HG03159 (cell line): Measurements from ENCODE around the gene AGL.
"Not testable (repeated sequence)": the region's sequence is repeated elsewhere in the genome, so short reads cannot be mapped to it uniquely, and the experiment has no call there.

ENCODE experiments used
- ATAC-seq: cut with Tn5 transposase; IDR thresholded peaks from one replicate; pipeline ENCODE4 v1.9.1; 2021; ENCODE audit warnings: mild to moderate bottlenecking, moderate library complexity; ENCODE audit not compliant: unreplicated experiment

Gene AGL

DNA sequence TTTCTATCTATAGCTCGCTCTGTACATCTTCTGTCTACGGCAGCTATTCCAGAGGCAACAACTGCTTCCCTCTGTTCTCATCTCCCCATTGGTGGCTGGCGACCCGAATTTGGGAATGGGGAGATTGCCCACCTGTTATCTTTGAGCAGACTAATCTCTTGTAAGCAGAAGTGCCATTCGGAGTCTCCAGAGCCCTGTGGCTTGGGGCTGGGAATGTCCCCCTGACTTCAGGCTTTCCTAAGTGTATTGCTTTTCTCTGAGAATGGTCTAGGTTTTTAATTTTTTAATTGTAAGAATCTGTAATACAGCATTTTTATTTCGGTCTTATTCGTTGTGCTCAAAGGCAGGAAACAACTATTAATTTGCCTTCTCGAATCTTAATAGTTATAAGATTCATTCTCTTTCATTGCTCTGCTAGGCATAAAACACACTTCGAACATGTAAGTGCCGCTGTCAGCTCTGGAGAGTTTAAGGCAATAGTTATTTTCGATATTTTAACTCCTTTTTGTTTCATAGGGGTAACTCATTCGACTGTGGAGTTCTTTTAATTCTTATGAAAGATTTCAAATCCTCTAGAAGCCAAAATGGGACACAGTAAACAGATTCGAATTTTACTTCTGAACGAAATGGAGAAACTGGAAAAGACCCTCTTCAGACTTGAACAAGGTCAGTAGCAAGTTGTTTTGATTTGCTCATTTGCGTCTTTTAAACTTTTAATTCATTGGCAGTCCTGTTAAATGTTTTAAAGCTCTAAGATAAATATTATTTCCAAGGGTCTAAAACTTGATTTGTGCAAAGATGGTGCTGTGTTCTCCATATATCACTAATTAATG lies 514 bp downstream of the AGL start:
- ATAC-seq, result peak; percentile 7

DNA sequence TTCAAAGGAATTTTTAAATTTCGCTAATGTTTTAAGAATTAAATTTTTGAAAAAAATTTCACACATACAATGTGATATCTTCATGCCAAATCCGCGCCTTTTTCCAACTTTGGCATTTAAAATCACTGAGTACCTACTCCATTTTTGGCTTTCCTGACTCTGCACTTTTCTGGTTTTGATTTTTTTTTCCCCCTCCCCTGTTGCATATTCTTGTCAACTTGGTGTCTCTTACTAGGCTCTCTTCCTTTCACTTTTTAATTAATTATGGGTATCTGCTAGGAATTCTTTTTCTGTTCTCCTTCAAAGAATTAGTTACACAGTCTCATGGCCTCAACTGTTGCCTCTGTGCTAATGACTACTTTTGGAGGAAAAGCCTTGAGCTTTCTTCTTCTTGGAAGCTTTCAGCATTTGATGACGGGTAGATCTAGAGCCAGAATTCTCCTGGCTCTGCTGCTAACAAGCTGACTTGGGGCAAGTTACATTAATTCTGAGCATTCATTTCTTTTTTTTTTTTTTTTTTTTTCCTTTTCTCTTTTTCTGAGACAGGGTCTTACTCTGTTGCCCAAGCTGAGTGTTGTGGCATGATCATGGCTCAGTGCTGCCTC lies 1.8 kb downstream of the AGL start:
- no peak for ATAC-seq

DNA sequence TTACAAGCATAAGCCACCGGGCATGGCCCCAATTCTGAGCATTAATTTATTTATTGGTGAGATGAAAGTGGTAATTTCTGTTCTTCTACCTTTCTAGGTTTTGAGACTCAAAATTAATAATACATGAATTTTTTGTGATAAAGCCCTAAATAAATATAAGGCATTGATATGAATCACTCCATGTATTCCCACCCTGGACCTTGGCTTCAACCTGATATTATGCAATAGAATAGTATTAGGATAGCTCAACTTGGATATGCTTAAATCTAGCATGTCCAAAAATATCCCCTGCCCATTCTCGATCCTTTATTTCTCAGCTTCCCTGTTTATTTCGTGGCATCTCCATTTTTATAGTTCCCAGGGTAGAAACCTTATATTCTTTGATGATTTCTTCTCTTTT lies 2.5 kb downstream of the AGL start:
- no peak for ATAC-seq

DNA sequence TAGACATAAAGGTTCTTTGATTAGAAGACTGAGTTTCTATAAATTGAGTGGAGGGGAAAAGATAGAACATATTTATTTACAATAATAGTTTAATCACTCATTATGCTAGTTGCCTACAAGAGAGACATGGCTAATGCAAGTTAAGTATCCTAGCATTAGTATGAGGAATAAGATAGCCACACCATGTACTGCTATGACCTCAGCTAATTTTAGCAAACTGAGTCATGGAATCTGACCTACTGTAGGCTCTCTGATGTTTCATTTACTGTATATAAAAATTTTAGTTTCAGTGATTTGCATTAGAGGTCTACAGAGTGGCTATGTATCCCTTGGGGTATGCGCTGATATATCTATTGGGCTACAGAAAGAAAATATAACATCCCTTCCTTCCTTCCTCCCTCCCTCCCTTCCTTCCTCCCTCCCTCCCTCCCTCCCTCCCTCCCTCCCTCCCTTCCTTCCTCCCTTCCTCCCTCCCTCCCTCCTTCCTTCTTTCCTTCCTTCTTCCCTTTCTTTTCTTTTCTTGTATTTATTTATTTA lies 5.8 kb downstream of the AGL start:
- no peak for ATAC-seq

DNA sequence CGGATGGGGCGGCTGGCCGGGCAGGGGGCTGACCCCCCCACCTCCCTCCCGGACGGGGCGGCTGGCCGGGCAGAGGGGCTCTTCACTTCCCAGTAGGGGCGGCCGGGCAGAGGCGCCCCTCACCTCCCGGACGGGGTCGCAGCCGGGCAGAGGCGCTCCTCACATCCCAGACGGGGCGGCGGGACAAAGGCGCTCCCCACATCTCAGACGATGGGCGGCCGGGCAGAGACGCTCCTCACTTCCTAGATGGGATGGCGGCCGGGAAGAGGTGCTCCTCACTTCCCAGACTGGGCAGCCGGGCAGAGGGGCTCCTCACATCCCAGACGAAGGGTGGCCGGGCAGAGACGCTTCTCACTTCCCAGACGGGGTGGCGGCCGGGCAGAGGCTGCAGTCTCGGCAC lies 6.9 kb downstream of the AGL start:
- ATAC-seq, result not testable (repeated sequence)

DNA sequence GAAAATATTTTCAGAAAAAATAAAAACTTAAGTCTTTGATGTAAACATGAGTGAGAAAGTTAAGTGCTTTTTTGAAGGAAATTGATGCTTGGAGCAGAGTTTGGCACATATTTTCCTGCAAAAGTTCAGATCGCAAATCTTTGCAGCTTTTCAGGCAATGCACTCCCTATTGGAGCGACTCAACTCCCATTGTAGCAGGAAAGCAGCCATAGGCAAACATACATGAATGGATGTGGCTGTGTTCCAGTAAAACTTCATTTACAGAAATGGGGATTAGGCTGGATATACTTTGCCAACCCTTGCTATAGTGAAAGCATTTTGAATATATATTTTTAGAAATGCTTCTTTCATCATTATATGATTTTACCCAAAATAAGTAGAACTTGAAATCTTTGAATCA lies 8.1 kb downstream of the AGL start:
- no peak for ATAC-seq

DNA sequence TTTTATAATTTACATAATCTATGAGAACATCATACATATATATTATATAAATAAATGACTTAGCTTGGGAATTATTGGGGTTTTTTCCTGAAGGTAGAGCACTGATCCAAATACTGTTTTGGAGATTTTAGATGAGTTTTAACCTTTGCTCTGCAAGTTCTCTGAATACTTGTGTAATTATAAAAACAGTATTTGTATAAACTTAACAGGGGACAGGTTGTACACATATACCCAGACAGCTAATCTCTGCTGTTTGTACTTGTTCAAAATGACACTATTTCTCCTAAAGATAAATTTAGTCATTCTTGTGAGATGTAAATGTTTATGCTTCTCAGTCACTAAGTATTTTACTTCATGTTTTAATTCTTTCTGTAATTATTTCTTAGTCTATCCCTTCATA lies 8.7 kb downstream of the AGL start:
- no peak for ATAC-seq

DNA sequence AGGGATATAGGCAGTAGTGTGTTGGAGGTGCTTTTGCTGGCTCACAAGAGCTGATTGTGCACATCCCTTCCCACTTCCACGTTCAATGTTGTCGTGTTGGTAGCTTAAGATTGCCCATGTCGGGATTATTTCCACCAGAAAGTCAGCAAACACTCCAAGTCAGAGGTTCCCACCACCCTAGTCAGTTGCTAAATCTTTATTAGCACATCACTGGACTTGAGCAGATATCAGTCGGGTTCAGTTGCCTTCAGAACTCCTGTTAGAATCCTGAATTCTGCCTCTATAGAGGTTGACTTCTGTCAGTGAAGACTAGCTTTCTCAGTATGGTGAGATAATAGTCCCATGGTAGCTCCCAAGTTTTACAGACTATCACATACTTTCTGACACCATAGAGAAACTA lies 10.5 kb downstream of the AGL start:
- ATAC-seq, result no peak

DNA sequence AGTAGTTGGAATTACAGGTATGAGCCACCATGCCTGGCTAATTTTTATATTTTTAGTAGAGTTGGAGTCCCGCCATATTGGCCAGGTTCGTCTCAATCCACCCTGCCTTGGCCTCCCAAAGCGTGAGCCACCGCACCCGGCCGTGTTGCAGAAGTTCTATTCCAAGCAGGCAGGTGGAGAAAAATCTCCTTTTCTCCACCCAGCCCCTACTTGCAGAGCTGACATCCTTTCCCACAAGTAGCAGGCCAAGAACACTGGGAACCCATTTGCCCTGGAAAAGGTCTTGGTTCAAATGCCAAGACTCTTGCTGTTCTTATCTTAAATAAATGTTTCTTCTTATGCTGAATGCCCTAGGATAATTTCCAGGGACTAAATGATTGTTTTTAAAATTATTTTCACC lies 17.5 kb downstream of the AGL start:
- ATAC-seq, result no peak

DNA sequence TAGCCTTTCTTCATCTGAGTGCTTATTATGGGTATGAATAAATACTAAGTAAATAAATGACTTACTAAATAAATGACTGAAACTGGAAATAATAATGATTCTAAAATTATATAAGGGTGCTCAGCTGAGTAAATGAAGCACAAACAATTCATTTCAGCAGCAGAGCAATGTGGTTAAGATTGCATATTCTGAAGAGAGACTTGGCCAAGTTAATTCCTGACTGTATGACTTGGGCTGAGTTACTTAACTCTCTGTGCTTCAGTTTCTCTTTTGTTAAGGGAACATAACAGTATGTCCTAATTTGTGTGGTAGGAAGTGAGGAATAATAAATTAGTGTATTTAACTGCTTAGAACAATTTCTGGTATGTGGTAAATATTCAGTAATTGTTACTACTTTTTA lies 19.1 kb downstream of the AGL start:
- no peak for ATAC-seq

DNA sequence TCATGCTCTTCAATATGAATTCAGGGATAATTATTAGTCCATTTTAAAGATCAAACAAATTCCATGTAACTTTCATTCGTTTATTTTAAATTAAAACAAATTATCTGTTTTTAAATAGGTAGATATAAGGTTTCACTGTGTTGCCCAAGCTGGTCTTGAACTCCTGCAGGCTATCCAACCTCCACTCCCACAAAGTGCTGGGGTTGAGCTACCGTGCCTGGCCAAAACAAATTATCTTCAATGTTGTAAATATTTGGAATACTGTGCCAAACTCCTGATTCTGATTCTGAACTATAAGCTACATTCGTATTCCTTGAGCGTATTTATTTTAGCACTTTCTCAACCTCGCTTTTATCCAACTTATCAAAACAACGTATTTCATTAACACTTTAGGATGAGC lies 19.6 kb downstream of the AGL start:
- no peak for ATAC-seq

DNA sequence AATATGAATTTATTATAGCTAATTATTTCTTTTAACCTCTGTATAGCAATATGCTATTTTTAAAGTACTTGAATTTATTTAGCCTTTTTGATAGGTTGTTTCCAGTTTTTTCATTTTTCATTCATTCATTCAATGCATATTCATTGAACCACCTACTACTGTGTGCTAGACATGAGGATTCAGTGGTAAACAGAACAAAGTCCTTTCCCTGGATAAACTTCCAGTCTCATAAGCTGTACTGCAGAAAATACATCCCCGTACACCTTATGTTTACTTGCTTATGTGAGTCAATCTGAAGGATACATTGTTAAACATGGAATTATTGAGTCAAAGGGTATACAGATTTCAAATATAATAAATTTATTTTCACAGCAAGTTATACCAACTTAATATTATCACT lies 21.9 kb downstream of the AGL start:
- no peak for ATAC-seq

DNA sequence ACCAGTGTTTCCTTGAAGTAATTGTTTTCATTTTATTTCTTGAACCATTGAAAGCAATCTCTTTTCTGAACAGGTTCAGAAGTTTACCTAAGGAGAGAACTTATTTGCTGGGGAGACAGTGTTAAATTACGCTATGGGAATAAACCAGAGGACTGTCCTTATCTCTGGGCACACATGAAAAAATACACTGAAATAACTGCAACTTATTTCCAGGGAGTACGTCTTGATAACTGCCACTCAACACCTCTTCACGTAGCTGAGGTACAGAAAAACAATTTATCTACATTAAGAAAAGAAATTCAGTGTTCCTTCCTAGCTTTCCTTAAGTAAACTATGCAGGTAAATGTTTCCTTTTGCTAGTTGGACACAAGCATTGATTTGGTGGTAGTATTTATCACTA lies 27.4 kb downstream of the AGL start:
- ATAC-seq, result no peak

DNA sequence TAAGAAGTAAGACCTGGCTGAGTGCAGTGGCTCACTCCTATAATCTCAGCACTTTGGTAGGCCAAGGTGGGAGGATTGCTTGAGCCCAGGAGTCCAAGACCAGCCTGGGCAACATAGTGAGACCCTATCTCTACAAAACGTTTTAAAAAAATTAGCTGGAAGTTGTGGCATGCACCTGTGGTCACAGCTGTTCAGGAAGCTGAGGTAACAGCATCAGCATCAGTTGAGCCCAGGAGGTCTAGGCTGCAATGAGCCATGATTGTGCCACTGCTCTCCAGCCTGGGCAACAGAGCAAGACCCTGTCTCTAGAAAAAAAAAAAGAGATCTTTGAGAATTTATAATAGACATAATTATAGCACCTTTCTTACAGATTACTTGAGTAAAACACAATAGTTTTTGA lies 36.0 kb downstream of the AGL start:
- no peak for ATAC-seq

DNA sequence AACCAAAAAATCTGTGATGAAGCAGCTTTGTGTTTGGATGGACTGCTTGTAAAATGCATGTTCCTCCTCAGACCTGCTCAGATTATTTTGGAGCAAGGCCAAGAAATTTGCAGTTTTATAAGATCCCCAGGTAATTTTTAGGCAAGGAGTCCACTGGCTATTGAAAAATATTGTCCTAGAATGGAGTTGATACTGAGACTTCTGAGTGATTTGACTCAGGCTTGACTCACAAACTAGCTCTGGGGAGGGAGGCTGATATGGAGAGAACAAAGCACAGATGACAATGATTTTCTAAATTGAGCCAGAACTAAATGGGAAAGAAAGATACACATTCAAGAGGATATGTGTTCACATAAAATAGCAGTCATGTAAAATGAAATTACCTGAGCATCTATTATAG lies 36.7 kb downstream of the AGL start:
- no peak for ATAC-seq

DNA sequence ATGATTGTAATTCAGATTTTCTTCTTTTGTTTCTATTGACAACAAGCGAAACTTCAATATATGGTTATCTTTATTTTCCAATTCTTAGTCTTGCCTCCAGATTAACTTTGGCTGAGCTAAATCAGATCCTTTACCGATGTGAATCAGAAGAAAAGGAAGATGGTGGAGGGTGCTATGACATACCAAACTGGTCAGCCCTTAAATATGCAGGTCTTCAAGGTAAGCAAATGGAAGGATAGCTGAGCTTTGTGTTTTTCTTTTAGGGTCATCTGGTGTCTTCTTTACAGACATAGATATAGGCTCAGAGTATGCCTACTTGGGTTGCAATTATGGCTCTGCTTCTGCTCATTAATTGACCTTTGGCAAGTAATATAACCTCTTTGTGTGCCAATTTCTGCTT lies 37.7 kb downstream of the AGL start:
- ATAC-seq, result no peak

DNA sequence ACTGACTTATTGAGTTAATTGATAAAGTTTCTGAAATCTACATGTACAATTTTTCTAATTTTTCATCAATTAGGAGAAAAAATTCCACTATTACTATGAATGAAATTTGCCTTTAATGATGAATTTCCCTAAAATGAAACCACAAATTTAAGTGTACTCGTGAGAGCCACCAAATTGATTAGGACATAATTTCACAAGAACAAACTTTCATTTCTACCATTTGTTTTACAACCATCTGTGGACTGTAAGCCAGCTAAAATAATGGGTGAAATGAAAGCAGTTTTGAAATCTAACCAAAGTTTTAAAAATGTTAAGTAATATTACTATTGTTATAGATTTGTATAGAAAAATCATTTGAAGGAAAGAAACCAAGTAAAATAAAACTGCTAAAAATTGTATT lies 41.8 kb downstream of the AGL start:
- ATAC-seq, result no peak

DNA sequence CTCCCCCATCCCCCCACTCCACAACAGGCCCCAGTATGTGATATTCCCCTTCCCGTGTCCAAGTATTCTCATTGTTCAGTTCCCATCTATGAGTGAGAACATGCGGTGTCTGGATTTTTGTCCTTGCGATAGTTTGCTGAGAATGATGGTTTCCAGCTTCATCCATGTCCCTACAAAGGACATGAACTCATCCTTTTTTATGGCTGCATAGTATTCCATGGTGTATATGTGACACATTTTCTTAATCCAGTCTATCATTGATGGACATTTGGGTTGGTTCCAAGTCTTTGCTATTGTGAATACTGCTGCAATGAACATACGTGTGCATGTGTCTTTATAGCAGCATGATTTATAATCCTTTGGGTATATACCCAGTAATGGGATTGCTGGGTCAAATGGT lies 53.1 kb downstream of the AGL start:
- ATAC-seq, result not testable (repeated sequence)

DNA sequence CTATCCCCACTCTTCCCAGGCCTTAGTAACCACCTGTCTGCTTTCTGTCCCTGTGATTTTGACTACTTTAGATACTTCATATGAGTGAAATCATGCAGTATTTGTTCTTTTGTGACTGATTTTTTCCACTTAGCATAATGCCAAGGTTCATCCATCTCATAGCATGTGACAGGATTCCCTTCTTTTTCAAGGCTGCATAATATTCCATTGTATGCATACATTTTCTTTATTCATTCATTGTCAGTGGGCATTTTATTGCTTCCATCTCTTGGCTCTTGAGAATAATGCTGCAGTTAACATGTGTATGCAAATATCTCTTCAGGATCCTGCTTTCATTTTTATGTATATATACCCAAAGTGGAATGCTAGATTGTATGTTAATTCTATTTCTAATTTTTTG lies 56.4 kb downstream of the AGL start:
- ATAC-seq, result no peak

DNA sequence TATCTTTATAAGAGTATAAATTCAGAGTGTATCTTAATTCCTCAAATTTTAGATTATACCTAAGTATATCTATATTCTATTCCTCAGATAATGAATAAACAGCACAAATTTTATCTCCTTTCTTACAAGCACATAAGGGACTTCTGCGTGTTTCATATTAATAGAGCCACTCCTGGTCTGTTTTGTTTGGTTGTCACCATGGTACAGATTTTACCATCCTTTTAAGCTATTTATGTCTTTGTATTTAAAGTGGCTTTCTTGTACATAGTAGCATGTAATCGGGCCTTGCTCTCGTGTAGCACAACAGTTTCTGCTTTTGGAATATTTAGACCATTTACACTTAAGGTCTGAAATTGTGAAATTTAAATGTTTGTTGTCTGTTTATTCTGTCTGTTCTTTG lies 67.1 kb downstream of the AGL start:
- no peak for ATAC-seq

DNA sequence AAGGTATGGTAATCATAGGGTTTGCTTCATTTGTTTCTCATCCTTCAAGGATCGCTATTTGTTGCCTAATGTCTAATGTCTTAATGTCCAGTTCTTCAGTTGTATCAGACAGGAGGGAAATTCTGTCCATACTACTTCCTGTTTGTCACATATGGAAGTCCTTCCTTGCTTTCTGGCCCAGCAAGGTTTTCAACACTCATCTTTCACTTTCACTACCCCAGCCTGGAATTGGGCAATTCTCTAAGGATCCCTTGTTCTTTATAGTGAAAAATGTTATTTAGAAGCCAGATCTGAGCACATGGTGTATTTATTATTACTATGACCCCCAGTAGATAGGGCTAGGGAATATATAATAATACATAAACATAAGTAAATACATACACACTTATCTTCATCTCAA lies 69.1 kb downstream of the AGL start:
- no peak for ATAC-seq

DNA sequence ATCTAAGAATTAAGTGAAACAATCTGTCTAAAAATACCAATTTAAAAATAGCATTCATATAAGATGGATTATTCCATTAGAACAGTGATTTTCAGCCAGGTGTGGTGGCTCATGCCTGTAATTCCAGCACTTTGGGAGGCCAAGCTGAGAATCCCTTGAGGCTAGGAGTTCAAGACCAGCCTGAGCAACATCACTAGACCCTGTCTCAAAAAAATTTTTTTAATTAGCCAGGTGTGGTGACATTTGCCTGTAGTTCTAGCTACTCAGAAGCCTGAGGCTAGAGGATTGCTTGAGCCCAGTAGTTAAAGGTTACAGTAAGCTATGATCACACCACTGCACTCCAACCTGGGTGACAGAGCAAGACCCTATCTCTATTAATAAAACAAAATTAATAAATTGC lies 84.6 kb downstream of the AGL start:
- no peak for ATAC-seq

DNA sequence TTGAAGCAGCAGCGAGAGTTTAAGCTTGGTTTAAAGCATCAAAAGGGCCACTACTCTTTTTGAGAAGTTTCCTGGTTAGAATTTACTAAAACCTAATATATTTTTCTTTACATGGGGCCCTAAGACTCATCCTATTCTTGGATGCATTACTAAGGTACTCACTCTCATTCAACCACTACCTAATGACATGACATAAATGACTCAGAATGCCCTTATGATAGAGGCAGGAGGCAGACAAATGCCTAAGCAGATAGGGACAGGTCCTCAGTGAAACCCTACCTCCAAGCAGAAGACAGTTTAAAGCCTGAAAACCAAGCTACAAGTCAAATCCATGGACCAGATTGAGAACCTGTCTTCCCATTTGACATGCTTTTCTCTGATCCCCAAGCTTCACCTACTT lies 85.4 kb downstream of the AGL start:
- ATAC-seq, result no peak
